GM11168 (cell line): Measurements from ENCODE around the gene SAP130.

Experiments used
- in situ Hi-C: fragments of 300-500 bp; cut with MboI; formaldehyde crosslinking; loops from one replicate; pipeline ENCODE4 v1.12.0; 2022; ENCODE audit warnings: low sequenced_read_pairs; ENCODE audit not compliant: unreplicated experiment

The SAP130 gene

DNA sequence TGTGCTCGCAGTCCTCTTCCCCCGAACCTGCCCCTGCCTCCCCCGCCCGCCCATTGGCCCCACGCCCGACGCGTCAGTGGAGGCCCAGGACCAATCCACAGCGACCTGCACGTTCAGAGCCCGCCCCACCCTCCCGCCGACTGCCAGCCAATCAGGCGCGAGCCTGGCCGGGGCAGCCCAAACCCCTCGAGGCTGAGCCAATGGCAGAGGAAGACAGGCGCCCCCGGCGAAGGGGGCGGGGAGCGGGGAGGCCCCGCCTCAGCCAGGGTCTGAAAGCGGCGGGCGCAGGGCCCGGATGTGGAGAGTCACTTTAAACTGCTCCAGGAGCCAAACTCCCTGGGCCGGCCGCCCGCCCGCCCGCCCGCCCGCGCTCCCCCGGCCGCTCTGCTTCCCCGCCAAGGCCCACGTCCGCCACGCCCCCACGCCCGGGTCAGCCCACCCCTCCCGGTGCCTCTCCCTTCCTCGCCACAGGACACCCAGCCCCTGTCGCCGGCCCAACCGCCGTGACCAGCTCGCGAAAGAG is 520 bp downstream of the SAP130 start:
- in situ Hi-C loops: no loop called here

DNA sequence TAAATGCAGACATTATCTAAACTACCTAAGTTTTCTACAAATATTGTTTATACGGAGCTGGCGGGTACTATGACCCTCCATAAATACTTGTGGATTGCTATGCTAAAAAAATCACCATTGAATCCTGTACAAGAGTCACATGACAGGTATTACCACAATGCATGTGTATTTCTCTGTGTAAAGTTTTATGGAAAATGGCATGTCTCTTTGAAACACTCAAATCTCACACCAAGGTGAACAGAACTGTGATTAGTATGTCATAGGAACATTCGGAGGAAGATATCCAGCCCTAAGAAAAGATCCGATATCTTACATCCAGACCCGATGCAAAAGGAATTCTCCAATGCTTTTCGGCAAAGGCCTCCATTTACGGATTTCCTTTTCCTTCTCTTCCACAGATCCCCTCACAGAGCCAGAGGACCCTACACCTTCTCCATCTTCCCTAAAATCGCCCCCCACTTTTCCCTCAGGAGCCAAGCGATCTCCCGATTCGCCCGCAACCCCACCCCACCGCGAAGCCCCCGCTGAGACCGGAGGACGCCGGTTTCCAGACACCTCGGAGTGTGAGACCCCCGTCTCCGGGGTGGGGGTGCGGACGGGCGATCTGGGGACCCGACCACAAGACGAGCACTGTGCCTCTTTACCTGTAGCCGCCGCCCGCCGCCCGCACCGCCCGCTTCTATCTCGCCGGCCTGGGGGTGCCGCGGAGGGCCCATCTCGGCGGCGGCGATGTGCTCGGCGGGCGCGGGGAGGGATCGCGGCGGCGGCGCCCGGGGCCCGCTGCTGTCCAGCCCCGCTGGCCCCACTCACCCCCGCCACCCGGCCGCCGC is 1.2 kb downstream of the SAP130 start:
- in situ Hi-C loops: no loop called here

- in situ Hi-C loops: no loop called here
Observed at GRCh38 chr2:128024816-128025215, 3.0 kb downstream of the SAP130 start.

- in situ Hi-C loops: no loop called here
Observed at GRCh38 chr2:128017561-128017960, 10.3 kb downstream of the SAP130 start.

GRCh38 chr2:128016620-128017019 is 11.2 kb downstream of the SAP130 start:
- in situ Hi-C loops: no loop called here

DNA sequence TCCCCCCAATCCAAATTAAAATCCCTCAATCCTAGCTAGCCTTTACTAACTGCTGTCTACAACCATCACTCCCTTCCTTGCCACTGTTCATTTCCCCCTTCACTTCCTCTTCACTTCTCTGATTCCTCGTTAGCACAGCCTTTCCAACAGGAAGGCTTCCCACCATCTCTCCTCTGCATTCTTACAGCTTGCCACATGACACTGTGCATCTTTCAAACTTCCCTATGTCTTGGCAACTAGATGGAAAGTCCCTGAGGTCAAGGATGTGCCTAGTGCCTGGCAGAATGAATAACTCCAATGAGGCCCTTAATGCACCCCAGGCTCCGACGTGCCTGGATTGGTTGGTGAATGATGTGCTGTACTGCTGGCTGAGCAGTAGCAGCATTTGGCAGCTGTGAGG is 15.2 kb downstream of the SAP130 start:
- in situ Hi-C loops: no loop called here

- in situ Hi-C loops: no loop called here
Observed at GRCh38 chr2:128008074-128008672, 19.7 kb downstream of the SAP130 start.

DNA sequence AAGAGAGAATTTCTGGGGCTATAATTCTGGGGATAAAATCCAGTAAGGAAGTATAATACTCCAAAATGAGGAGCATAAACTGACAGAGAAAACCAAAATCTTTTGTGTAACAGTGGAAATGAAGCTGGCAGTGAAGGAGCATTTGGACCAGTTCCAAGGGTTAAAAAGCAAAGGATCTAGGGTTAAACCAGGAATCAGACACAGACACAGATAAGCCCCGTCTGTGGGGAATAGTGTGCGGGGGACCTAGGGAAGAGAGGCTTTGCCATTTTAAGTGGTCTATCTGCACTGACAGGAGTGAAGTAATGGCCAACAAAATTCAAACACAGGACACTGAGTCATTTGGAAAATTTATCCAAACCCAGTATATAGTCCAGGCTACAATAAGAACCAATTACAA is 23.4 kb downstream of the SAP130 start:
- in situ Hi-C loops: no loop called here

DNA sequence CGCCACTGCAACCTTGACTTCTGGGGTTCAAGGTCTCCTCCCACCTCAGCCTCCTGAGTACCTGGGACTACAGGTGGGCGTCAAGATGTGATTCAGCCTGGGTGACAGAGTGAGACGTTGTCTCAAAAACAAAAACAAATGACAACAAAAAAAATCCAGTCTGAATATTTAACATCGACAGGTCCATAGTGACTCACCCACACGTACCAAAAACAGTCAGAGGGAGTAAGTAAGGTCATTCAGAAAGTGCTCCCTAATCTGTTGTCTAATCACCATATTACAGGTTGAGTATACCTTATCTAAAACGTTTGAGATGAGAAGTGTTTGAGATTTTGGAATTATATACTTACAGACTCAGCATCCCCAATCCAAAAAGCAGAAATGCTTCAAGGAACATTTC is 24.4 kb downstream of the SAP130 start:
- in situ Hi-C loops: no loop called here

DNA sequence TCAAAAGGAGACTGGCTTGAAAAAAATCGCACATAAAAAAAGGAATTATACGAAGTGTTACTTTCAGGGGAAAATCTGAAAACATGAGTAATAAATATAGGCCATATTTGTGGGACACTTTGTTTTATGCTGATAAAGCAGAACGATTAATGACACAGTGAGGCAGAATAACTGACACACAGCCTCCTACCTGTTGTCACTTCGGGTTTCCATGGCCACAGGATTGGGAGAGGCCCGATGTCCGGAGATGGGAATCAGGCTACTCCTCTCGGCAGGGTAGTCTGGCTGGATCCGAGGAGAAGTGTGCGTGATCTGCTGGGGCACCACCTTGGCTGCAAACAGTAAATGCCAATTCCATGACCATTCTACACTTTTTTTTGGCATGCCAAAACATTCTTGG is 31.7 kb downstream of the SAP130 start:
- in situ Hi-C loops: no loop called here

- in situ Hi-C loops: no loop called here
Observed at GRCh38 chr2:127995725-127996124, 32.1 kb downstream of the SAP130 start.

DNA sequence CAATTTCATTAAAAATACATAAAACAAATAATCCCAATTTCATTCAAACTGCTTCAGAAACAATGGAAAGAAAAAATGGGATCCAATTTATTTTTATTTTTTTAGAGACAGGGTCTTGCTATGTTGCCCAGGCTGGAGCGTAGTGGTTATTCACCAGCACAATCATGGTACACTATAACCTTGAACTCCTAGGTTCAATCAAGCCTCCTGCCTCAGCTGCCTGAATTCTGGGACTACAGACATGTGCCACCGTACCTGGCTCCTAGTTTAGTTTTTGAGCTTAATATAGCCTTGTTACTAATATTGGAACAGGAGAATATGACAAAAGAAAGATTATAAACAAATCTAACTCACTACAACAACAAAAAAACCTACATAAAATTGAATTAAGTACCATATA is 34.2 kb downstream of the SAP130 start:
- in situ Hi-C loops: no loop called here

- in situ Hi-C loops: no loop called here
Observed at GRCh38 chr2:127991742-127992141, 36.1 kb downstream of the SAP130 start.

DNA sequence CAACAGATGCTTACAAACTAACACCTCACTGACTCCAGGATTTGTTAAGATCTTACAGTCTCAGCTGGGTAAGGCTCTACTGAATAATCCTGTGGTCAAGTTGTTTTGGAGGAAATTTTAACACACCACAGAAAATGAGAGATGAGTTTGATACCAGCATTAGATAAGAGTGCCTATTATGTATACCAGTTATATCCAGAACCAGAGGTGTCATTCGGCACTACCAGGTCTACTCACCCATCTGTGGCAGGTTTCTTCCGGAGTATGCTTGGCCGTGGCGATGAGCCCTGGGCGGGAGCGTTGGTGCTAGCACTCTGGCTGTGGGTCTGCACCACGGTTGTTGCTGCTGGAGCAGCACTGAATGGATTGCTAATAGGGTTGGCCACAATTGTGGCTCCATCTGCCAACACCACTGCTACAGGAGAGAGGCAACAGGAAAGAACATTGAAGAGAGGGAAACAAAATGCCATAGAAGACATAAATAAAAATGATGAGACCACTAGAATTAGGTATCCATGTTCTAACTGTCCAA is 41.2 kb downstream of the SAP130 start:
- in situ Hi-C loops: no loop called here

GRCh38 chr2:127985735-127986134 is 42.1 kb downstream of the SAP130 start:
- in situ Hi-C loops: no loop called here

- in situ Hi-C loops: no loop called here
Observed at GRCh38 chr2:127985026-127985734, 42.7 kb downstream of the SAP130 start.

DNA sequence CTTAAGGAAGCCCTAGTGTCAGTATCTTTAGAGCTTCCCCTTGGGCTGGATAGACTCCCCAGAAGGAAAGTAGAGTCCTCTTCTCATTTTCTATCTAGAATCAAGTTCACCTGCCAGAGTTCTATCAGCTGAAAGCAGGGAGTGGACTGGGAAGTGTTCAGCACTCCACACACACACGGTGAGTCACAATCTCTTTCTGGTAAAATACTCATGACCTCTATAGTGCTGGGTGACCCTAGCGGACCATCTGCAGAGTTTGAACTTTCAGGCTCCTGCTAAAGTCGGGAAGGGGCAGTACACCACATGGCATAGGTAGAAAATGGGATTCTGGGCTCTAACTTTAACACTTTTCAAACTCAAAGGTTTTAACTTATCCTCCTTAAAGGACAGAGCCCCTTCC is 43.3 kb downstream of the SAP130 start:
- in situ Hi-C loops: no loop called here

GRCh38 chr2:127969446-127969845 is 58.4 kb downstream of the SAP130 start:
- in situ Hi-C loops: no loop called here

DNA sequence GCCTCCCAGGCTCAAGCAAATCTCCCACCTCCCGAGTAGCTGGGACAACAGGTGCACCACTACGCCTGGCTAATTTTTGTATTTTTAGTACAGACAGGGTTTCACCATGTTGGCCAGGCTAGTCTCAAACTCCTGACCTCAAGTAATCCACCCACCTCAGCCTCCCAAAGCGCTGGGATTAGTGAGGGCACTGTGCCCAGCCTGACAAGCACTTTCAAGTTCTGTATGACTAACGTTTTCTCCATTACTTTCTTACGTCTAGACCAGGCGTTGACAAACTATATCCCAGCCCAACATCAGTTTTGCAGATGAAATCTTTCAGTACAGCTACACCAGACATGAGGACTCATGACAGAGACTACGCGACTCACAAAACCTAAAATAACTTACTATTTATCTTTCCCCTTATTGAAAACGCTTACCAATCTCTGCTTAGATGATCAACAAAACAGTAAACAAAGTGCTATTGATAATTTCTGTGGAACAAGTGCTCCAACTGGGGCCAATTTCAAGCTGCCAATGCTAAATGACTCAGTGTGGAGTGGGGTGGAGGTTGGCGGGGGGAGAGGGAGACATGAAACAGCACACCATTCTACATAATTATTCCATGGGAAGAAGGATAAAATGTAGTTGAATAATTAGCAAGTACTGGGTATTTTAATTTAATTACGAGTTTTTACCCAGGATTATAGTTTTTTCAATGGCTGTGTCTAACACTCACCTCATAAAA is 59.1 kb downstream of the SAP130 start:
- in situ Hi-C loops: no loop called here

GRCh38 chr2:127961729-127962128 is 66.1 kb downstream of the SAP130 start:
- in situ Hi-C loops: no loop called here
